ENCODE measurements around the gene SPATA7.
A peak's percentile ranks its signal among the peaks of the same experiment; 100 is the strongest.

SPATA7 gene, protein sequence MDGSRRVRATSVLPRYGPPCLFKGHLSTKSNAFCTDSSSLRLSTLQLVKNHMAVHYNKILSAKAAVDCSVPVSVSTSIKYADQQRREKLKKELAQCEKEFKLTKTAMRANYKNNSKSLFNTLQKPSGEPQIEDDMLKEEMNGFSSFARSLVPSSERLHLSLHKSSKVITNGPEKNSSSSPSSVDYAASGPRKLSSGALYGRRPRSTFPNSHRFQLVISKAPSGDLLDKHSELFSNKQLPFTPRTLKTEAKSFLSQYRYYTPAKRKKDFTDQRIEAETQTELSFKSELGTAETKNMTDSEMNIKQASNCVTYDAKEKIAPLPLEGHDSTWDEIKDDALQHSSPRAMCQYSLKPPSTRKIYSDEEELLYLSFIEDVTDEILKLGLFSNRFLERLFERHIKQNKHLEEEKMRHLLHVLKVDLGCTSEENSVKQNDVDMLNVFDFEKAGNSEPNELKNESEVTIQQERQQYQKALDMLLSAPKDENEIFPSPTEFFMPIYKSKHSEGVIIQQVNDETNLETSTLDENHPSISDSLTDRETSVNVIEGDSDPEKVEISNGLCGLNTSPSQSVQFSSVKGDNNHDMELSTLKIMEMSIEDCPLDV

DNA sequence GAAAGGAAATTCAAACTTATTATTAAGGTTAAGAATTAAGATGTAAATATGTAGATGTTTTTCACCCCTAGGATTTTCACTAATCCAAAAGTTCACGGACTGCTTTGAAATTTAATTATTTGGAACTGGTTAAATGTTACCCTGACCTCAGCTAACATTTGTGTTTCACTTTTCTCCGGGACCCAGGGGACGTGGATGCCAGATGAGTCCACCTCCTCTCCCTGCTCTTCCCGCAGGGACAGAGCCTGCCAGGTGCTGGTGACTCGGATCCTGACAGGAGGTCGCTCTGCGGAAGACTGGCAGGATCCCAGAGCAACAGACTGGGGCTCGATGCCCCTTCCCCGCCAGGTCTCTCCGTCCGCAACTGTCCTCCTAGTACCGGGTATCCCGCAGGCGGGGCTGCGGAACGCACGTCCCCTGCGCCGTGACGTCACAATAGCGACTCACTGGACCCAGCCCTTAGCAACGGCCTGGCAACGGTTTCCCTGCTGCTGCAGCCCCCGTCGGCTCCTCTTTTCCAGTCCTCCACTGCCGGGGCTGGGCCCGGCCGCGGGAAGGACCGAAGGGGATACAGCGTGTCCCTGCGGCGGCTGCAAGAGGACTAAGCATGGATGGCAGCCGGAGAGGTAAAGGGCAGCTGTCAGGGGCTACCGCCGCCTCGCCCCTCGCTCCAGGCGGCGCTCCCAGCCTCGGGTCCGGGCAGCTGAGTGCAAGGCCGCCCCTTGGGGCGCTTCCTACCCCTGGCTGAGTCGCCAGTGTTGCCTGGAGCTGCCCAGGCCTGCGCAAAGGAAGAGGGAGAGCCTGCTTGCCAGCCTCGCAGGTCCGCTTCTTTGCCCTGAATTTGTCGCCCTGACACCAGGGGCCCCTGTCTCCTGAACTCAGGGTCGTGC is at the start of gene SPATA7:
SPATA7 (plus strand) TSS at position 446 of the 890 bp plus-strand sequence; CDS start at position 608, 162 bp downstream.
- Histone ChIP-seq H3K27me3 (ENCODE audit: control insufficient read depth in 1 of 2, insufficient read depth in 2 of 2, low read length in 2 of 2) (no peaks in the 10 kb centered on the region), H3K4me3 (ENCODE audit: low read depth in 1 of 2, low read length in 2 of 2) (peak within 1 kb of the TSS; percentile 82 to 97), H3K27ac (ENCODE audit: low read depth, low read length) (peak within 1 kb of the TSS; percentile 61), H3K36me3 (ENCODE audit: insufficient read depth, low read length) (no peaks in the 10 kb centered on the region), H3K9ac (ENCODE audit: low read length) (peak within 1 kb of the TSS; percentile 86), H3K9me3 (ENCODE audit: low read length) (no peaks in the 10 kb centered on the region), H3K4me1 (ENCODE audit: insufficient read depth, low read length) (peaks cover 16% of the 10 kb centered on the region)

DNA sequence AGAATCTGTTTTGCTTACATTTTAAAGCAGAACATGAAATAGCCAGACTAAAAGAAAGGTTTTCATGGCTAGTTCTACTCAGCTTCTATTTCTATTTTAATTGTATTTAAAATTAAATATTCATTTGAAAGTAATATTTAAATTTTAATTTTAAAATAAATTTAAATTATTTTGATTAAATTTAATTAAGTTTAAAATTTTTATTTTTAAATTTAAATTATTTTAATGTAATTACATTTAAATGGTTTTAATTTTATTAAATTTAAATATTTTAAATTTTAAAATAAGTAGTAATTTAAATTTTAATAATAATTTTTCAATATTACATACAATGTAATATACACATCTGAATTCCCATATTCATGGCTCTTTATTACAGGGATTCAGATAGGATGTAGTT is 45.1 kb upstream of the SPATA7 start:
- Histone ChIP-seq H3K4me3 (ENCODE audit: low read depth in 1 of 2, low read length in 2 of 2) (no peak overlapping the region), H3K9me3 (ENCODE audit: low read length) (no peaks in the 10 kb centered on the region), H3K9ac (ENCODE audit: low read length) (no peak overlapping the region), H3K27me3 (ENCODE audit: control insufficient read depth in 1 of 2, insufficient read depth in 2 of 2, low read length in 2 of 2) (no peaks in the 10 kb centered on the region), H3K27ac (ENCODE audit: low read depth, low read length) (no peak overlapping the region), H3K36me3 (ENCODE audit: insufficient read depth, low read length) (no peaks in the 10 kb centered on the region), H3K4me1 (ENCODE audit: insufficient read depth, low read length) (no peaks in the 10 kb centered on the region)

DNA sequence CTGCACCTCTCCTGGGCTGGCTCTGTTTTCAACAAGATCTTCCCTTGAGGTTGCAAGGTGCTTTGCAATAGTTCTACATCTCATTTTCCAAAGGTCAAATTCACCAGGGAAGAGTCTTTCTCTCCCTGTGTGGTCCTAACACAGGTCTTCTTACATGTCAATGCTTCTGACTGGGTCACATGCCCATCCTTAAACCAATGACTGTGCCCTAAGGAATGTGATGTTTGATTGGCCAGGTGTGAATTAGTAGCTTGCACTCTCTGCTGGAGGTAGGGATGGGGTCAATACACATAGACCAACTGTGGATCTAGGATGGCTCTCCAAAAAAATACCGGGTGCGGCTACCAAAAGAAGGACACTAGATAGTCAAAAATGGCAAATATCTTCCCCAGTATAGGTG is 42.5 kb upstream of the SPATA7 start:
- no peaks in the 10 kb centered on the region for H3K4me1 ChIP-seq (ENCODE audit: insufficient read depth, low read length)
- no peak overlapping the region for H3K27ac ChIP-seq (ENCODE audit: low read depth, low read length)
- no peak overlapping the region for H3K9ac ChIP-seq (ENCODE audit: low read length)
- no peaks in the 10 kb centered on the region for H3K36me3 ChIP-seq (ENCODE audit: insufficient read depth, low read length)
- H3K4me3 ChIP-seq (ENCODE audit: low read depth in 1 of 2, low read length in 2 of 2), result no peak overlapping the region
- no peaks in the 10 kb centered on the region for H3K27me3 ChIP-seq (ENCODE audit: control insufficient read depth in 1 of 2, insufficient read depth in 2 of 2, low read length in 2 of 2)
- H3K9me3 ChIP-seq (ENCODE audit: low read length), result no peaks in the 10 kb centered on the region

DNA sequence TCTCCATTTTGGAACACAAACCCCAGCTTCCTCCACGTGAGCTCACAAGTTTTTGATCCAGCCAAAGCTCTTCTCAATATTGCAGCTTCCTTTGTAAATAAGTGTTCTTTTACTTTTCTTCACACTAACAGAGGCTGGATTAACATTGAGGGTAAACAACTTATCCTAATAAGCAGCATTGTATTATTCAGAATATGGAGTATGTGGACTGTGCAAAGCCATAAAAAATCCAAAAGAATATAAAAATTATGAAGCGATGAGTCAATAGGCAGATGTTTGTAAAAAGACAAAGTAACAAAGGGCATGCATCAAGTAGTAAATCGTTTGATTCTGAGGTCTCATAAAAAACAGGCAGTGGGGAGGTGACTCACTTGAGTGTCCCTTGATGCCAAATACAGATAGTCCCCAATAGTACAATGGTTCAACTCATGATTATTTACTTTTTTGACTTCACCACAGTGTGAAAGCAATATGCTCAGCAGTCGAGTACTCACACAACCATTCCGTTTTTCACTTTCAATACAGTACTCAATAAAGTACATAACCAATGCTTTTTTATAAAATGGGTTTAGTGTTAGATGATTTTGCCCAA is 39.3 kb upstream of the SPATA7 start:
- Histone ChIP-seq H3K4me1 (ENCODE audit: insufficient read depth, low read length) (no peaks in the 10 kb centered on the region), H3K4me3 (ENCODE audit: low read depth in 1 of 2, low read length in 2 of 2) (no peak overlapping the region), H3K9ac (ENCODE audit: low read length) (no peak overlapping the region), H3K27me3 (ENCODE audit: control insufficient read depth in 1 of 2, insufficient read depth in 2 of 2, low read length in 2 of 2) (no peaks in the 10 kb centered on the region), H3K9me3 (ENCODE audit: low read length) (no peaks in the 10 kb centered on the region), H3K27ac (ENCODE audit: low read depth, low read length) (no peak overlapping the region), H3K36me3 (ENCODE audit: insufficient read depth, low read length) (no peaks in the 10 kb centered on the region)

- Histone ChIP-seq H3K4me1 (ENCODE audit: insufficient read depth, low read length) (no peaks in the 10 kb centered on the region), H3K27ac (ENCODE audit: low read depth, low read length) (no peak overlapping the region), H3K9ac (ENCODE audit: low read length) (no peak overlapping the region), H3K36me3 (ENCODE audit: insufficient read depth, low read length) (no peaks in the 10 kb centered on the region), H3K9me3 (ENCODE audit: low read length) (no peaks in the 10 kb centered on the region), H3K27me3 (ENCODE audit: control insufficient read depth in 1 of 2, insufficient read depth in 2 of 2, low read length in 2 of 2) (no peaks in the 10 kb centered on the region), H3K4me3 (ENCODE audit: low read depth in 1 of 2, low read length in 2 of 2) (no peak overlapping the region)
These were observed 36.9 kb upstream of the SPATA7 start for GRCh38 chr14:88348546-88348945.

DNA sequence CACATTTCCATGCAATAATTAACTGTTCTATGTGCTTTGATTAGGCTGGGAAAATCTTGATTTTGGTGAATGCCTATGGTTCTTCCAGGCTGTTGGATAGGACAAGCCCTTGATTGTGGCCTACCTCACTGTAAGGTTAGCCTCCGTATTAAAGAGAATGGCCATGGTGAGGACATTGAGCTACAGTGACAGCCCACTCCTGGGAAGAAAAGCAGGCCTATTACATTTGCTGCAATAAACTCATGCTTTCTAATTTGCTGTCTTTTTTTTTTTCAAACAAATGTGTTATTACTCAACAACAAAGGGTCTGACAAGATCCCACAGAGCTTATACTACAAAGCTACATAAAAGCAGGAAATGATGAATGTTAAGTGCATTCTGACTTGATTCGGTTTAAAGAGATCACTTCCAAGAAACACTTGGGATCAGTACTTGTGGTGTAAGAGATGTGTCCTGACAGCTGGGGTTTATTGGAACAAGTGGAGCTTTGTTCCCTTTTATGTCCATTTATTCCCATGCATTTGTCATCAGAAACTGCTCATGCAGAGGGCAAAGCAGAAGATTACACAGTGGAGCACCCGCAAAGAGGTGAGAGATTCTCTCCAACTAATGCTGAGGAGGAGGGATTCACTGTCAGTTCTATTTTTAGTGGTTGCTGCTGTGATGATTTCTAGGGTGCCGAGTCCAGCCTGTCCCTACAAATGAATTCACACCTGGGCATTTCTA is 33.3 kb upstream of the SPATA7 start:
- no peaks in the 10 kb centered on the region for H3K36me3 ChIP-seq (ENCODE audit: insufficient read depth, low read length)
- H3K9ac ChIP-seq (ENCODE audit: low read length), result no peak overlapping the region
- H3K27ac ChIP-seq (ENCODE audit: low read depth, low read length), result no peak overlapping the region
- no peaks in the 10 kb centered on the region for H3K27me3 ChIP-seq (ENCODE audit: control insufficient read depth in 1 of 2, insufficient read depth in 2 of 2, low read length in 2 of 2)
- H3K9me3 ChIP-seq (ENCODE audit: low read length), result no peaks in the 10 kb centered on the region
- no peaks in the 10 kb centered on the region for H3K4me1 ChIP-seq (ENCODE audit: insufficient read depth, low read length)
- no peak overlapping the region for H3K4me3 ChIP-seq (ENCODE audit: low read depth in 1 of 2, low read length in 2 of 2)

GRCh38 chr14:88352698-88353097 is 32.8 kb upstream of the SPATA7 start:
- Histone ChIP-seq H3K4me3 (ENCODE audit: low read depth in 1 of 2, low read length in 2 of 2) (no peak overlapping the region), H3K4me1 (ENCODE audit: insufficient read depth, low read length) (no peaks in the 10 kb centered on the region), H3K36me3 (ENCODE audit: insufficient read depth, low read length) (no peaks in the 10 kb centered on the region), H3K27ac (ENCODE audit: low read depth, low read length) (no peak overlapping the region), H3K27me3 (ENCODE audit: control insufficient read depth in 1 of 2, insufficient read depth in 2 of 2, low read length in 2 of 2) (no peaks in the 10 kb centered on the region), H3K9ac (ENCODE audit: low read length) (no peak overlapping the region), H3K9me3 (ENCODE audit: low read length) (no peaks in the 10 kb centered on the region)

DNA sequence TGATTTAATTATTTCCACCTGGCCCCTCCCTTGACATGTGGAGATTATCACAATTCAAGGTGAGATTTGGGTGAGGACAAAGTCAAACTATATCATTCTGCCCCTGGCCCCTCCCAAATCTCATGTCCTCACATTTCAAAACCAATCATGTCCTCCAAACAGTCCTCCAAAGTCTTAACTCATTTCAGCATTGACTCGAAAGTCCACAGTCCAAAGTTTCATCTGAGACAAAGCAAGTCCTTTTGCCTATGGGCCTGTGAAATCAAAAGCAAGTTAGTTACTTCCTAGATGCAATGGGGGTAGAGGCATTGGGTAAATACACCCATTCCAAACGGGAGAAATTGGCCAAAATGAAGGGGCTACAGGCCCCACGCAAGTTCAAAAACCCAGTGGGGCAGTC is 31.1 kb upstream of the SPATA7 start:
- H3K27me3 ChIP-seq (ENCODE audit: control insufficient read depth in 1 of 2, insufficient read depth in 2 of 2, low read length in 2 of 2), result no peaks in the 10 kb centered on the region
- H3K27ac ChIP-seq (ENCODE audit: low read depth, low read length), result no peak overlapping the region
- H3K36me3 ChIP-seq (ENCODE audit: insufficient read depth, low read length), result no peaks in the 10 kb centered on the region
- no peaks in the 10 kb centered on the region for H3K9me3 ChIP-seq (ENCODE audit: low read length)
- no peak overlapping the region for H3K4me3 ChIP-seq (ENCODE audit: low read depth in 1 of 2, low read length in 2 of 2)
- no peaks in the 10 kb centered on the region for H3K4me1 ChIP-seq (ENCODE audit: insufficient read depth, low read length)
- no peak overlapping the region for H3K9ac ChIP-seq (ENCODE audit: low read length)

- no peak overlapping the region for H3K4me3 ChIP-seq (ENCODE audit: low read depth in 1 of 2, low read length in 2 of 2)
- H3K36me3 ChIP-seq (ENCODE audit: insufficient read depth, low read length), result no peaks in the 10 kb centered on the region
- no peak overlapping the region for H3K9ac ChIP-seq (ENCODE audit: low read length)
- no peak overlapping the region for H3K27ac ChIP-seq (ENCODE audit: low read depth, low read length)
- no peaks in the 10 kb centered on the region for H3K4me1 ChIP-seq (ENCODE audit: insufficient read depth, low read length)
- no peaks in the 10 kb centered on the region for H3K27me3 ChIP-seq (ENCODE audit: control insufficient read depth in 1 of 2, insufficient read depth in 2 of 2, low read length in 2 of 2)
- no peaks in the 10 kb centered on the region for H3K9me3 ChIP-seq (ENCODE audit: low read length)
These were observed 26.0 kb upstream of the SPATA7 start for GRCh38 chr14:88359500-88359899.

GRCh38 chr14:88363644-88364043 is 21.8 kb upstream of the SPATA7 start:
- Histone ChIP-seq H3K36me3 (ENCODE audit: insufficient read depth, low read length) (no peaks in the 10 kb centered on the region), H3K4me1 (ENCODE audit: insufficient read depth, low read length) (no peaks in the 10 kb centered on the region), H3K27me3 (ENCODE audit: control insufficient read depth in 1 of 2, insufficient read depth in 2 of 2, low read length in 2 of 2) (no peaks in the 10 kb centered on the region), H3K9me3 (ENCODE audit: low read length) (no peaks in the 10 kb centered on the region), H3K4me3 (ENCODE audit: low read depth in 1 of 2, low read length in 2 of 2) (no peak overlapping the region), H3K9ac (ENCODE audit: low read length) (no peak overlapping the region), H3K27ac (ENCODE audit: low read depth, low read length) (no peak overlapping the region)

Data from muscle layer of colon (tissue), 2 donors.